ENCODE data around the gene ZC3H8. TPM values are rescaled to one million over a fixed set of nuclear protein-coding genes. Genes with fewer than 3 reads are reported as not detected.

ZC3H8 gene
- total and polyA plus RNA-seq, 2 donors (not counting 1 experiment from before 2014, with no cell fraction given), result 5.5 to 26.0 TPM

- Histone ChIP-seq H3K27ac (ENCODE audit: low read length in 2 of 2) (no peak overlapping the region), H4K20me1 (ENCODE audit: control insufficient read depth, insufficient read depth, low read length, poor library complexity, severe bottlenecking) (no peaks in the 10 kb centered on the region), H3K9me3 (ENCODE audit: control extremely low read depth in 1 of 3, control insufficient read depth in 2 of 3, insufficient read depth in 1 of 3, low read length in 2 of 3) (no peaks in the 10 kb centered on the region), H3K4me2 (replicated peaks; ENCODE audit: low read depth, low read length, poor library complexity, severe bottlenecking) (no peak overlapping the region), H3K4me1 (ENCODE audit: control insufficient read depth in 2 of 2, insufficient read depth in 2 of 2, low read length in 2 of 2) (no peaks in the 10 kb centered on the region), H2AFZ (ENCODE audit: insufficient read depth, low read depth, low read length, poor library complexity, severe bottlenecking) (no peak overlapping the region), H3K79me2 (ENCODE audit: control insufficient read depth, insufficient read depth, low read length) (no peaks in the 10 kb centered on the region), H3K4me3 (ENCODE audit: control extremely low read depth in 1 of 5, extremely low read depth in 1 of 5, insufficient read depth in 1 of 5, low read depth in 2 of 5, low read length in 4 of 5) (no peak overlapping the region), H3K9ac (ENCODE audit: low read length) (no peak overlapping the region), H3K36me3 (replicated peaks in 1 of 2; ENCODE audit: control extremely low read depth in 1 of 2, control insufficient read depth in 1 of 2, extremely low read depth in 1 of 2, insufficient read depth in 2 of 2, low read length in 1 of 2) (no peaks in the 10 kb centered on the region), H3K27me3 (replicated peaks in 1 of 4; ENCODE audit: control extremely low read depth in 1 of 4, control insufficient read depth in 3 of 4, insufficient read depth in 4 of 4, low read length in 3 of 4) (no peaks in the 10 kb centered on the region)
- Mint-ChIP-seq H3K4me3 (no peak overlapping the region), H3K4me1 (peaks cover 5% of the 10 kb centered on the region), H3K27me3 (peaks cover 4% of the 10 kb centered on the region), H3K9me3 (ENCODE audit: insufficient read depth) (peaks cover 3% of the 10 kb centered on the region), H3K27ac (no peak overlapping the region)
- CTCF ChIA-PET, result no interaction called here
- POLR2A ChIA-PET, result no interaction called here
- DNase-seq (no peak), ATAC-seq (ENCODE audit: low read depth) (no peak)
- 96% methylated on average over 7 of the region's 8 CpGs for WGBS (ENCODE audit: insufficient coverage)
- TF ChIP-seq CTCF (IDR thresholded peaks at IDR 0.05) (no peak), EZH2 (IDR thresholded peaks at IDR 0.05; ENCODE audit: borderline replicate concordance, insufficient read depth, low read depth, low read length, poor library complexity, severe bottlenecking) (no peak)
- intact Hi-C loops (cut with micrococcal nuclease), result no loop called here
Measured at GRCh38 chr2:112195167-112195766, 59.6 kb downstream of the ZC3H8 start.

GRCh38 chr2:112194482-112194881, 60.4 kb downstream of the ZC3H8 start:
- TF ChIP-seq EZH2 (IDR thresholded peaks at IDR 0.05; ENCODE audit: borderline replicate concordance, insufficient read depth, low read depth, low read length, poor library complexity, severe bottlenecking) (no peak), CTCF (IDR thresholded peaks at IDR 0.05) (no peak)
- WGBS (ENCODE audit: insufficient coverage), result 59% methylated on average over 2 of the region's 4 CpGs
- peaks cover under 1% of the 10 kb centered on the region for H3K9me3 Mint-ChIP-seq (ENCODE audit: insufficient read depth)
- H3K27ac Mint-ChIP-seq, result no peak overlapping the region
- H3K27ac ChIP-seq (ENCODE audit: low read length in 2 of 2), result no peak overlapping the region
- H4K20me1 ChIP-seq (ENCODE audit: control insufficient read depth, insufficient read depth, low read length, poor library complexity, severe bottlenecking), result no peaks in the 10 kb centered on the region
- H2AFZ ChIP-seq (ENCODE audit: insufficient read depth, low read depth, low read length, poor library complexity, severe bottlenecking), result no peak overlapping the region
- no peaks in the 10 kb centered on the region for H3K9me3 ChIP-seq (ENCODE audit: control extremely low read depth in 1 of 3, control insufficient read depth in 2 of 3, insufficient read depth in 1 of 3, low read length in 2 of 3)
- no peaks in the 10 kb centered on the region for H3K27me3 ChIP-seq (replicated peaks in 1 of 4; ENCODE audit: control extremely low read depth in 1 of 4, control insufficient read depth in 3 of 4, insufficient read depth in 4 of 4, low read length in 3 of 4)
- no peak overlapping the region for H3K4me3 Mint-ChIP-seq
- intact Hi-C loops (cut with micrococcal nuclease), result no loop called here
- no peaks in the 10 kb centered on the region for H3K79me2 ChIP-seq (ENCODE audit: control insufficient read depth, insufficient read depth, low read length)
- ChIA-PET POLR2A (no interaction called here), CTCF (no interaction called here)
- DNase-seq (no peak), ATAC-seq (ENCODE audit: low read depth) (no peak)
- H3K9ac ChIP-seq (ENCODE audit: low read length), result no peak overlapping the region
- no peak overlapping the region for H3K4me2 ChIP-seq (replicated peaks; ENCODE audit: low read depth, low read length, poor library complexity, severe bottlenecking)
- no peaks in the 10 kb centered on the region for H3K36me3 ChIP-seq (replicated peaks in 1 of 2; ENCODE audit: control extremely low read depth in 1 of 2, control insufficient read depth in 1 of 2, extremely low read depth in 1 of 2, insufficient read depth in 2 of 2, low read length in 1 of 2)
- H3K4me1 ChIP-seq (ENCODE audit: control insufficient read depth in 2 of 2, insufficient read depth in 2 of 2, low read length in 2 of 2), result no peaks in the 10 kb centered on the region
- no peak overlapping the region for H3K4me3 ChIP-seq (ENCODE audit: control extremely low read depth in 1 of 5, extremely low read depth in 1 of 5, insufficient read depth in 1 of 5, low read depth in 2 of 5, low read length in 4 of 5)
- peaks cover 4% of the 10 kb centered on the region for H3K27me3 Mint-ChIP-seq
- peaks cover 3% of the 10 kb centered on the region for H3K4me1 Mint-ChIP-seq

Data from B cell (primary cell).